Activated CD4-positive, alpha-beta T cell treated with anti-CD3 and anti-CD28 coated beads for 4 hours (primary cell): Measurements from ENCODE around the gene SARS1.

Experiments used
- DNase-seq, 2 donors: peaks; one replicate each; pipeline ENCODE4 v3.0.0-alpha.2; 2020

The SARS1 gene

DNA sequence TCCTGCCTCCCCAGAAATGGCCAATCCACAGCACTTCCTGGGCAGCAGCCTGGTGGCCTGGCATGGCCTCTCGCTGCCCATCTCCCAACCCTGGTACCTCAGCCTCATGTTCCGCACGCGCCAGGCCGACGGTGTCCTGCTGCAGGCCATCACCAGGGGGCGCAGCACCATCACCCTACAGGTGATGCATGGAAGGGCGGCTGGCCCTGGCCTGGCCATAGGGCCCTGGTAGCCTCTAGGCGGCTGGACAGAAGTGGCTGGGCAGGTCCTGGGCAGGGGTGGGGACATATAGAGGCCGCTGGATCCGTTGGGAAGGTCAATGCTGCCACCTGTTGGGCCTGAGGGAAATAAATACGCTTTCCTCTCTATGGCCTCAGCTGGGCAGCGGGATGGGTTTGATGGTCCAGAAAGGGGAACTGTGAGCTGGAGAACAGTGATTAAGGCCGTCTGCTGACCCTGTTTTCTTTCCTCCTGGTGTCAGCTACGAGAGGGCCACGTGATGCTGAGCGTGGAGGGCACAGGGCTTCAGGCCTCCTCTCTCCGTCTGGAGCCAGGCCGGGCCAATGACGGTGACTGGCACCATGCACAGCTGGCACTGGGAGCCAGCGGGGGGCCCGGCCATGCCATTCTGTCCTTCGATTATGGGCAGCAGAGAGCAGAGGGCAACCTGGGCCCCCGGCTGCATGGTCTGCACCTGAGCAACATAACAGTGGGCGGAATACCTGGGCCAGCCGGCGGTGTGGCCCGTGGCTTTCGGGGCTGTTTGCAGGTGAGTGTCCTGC is 50.1 kb downstream of the SARS1 start:
- DNase-seq: peak; percentile 68 to 73

DNA sequence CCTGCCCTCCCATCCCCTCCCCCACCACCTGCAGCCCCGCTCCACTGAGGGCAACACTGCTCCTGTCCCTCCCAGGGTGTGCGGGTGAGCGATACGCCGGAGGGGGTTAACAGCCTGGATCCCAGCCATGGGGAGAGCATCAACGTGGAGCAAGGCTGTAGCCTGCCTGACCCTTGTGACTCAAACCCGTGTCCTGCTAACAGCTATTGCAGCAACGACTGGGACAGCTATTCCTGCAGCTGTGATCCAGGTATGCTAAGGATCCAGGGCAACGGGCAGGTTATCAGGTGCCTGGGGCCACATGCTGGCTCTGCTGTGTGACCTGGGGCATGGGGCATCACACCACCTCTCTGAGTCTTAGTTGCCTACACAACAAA is 50.6 kb downstream of the SARS1 start:
- no peak for DNase-seq

DNA sequence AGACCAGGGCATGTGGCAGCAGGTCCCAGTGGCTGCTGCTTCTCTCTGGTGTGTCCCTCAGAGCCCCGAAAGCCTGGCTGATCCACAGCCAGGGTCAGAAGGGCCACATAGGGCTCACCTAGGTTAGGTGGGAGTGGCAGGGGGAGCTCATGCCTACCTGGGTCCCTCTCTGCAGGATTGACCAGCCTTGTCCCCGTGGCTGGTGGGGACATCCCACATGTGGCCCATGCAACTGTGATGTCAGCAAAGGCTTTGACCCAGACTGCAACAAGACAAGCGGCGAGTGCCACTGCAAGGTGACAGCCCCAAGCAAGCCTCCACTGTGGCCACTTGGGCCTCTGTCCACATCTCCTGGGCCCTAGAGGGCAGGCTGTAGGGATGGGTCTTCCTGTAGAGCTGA is 51.3 kb downstream of the SARS1 start:
- DNase-seq: no peak

DNA sequence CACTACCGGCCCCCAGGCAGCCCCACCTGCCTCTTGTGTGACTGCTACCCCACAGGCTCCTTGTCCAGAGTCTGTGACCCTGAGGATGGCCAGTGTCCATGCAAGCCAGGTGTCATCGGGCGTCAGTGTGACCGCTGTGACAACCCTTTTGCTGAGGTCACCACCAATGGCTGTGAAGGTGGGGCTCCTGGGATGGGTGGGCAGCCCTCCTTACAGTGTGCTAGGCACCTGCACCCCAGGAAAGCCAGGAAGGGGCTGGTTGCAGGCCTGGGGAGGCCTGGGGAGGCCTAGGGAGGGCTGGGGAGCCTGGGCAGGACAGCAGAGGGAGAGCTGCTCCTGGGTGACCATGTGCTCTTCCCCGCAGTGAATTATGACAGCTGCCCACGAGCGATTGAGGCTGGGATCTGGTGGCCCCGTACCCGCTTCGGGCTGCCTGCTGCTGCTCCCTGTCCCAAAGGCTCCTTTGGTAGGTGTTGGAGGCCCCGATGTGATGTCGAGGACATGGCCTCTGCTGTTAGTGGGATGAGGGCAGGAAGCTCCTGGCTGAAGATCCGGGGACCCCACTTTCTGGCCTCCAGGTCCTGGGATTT is 52.1 kb downstream of the SARS1 start:
- no peak for DNase-seq

DNA sequence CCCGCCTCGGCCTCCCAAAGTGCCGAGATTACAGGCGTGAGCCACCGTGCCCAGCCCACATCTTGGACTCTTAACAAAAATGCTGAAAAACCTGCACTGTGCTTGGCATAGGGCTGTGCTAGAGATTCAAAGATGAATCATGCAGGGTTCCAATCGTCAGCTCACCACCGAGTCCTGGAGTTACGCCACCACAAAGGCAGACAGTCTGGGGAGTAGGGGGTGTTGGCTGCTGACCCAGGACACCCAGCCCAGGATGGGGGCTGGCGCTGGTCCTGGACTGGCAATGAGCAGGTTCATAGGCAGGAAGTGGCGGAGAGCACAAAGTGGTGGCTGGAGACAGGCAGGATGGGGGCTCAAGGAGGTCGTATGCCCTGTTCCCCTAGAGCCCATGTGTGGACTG is 53.2 kb downstream of the SARS1 start:
- DNase-seq: no peak

DNA sequence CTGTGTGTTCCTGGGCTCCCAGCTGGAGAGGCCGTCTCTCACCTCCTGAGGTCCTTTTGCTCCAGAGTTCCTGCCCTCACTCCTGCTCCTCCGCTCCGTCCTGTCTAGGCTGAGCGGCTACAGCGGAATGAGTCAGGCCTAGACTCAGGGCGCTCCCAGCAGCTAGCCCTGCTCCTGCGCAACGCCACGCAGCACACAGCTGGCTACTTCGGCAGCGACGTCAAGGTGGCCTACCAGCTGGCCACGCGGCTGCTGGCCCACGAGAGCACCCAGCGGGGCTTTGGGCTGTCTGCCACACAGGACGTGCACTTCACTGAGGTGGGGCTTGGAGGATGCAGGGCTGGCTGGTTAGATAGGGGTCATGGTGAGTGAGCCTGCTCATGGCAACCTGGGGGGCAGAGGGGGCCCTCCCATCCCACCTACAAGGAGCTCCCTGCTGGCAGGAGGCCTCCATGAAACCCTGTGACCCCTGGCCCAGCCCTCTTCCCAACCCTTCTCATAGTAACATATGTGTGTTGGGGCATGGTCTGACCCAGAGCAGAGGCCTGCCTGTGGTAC is 54.1 kb downstream of the SARS1 start:
- no peak for DNase-seq

DNA sequence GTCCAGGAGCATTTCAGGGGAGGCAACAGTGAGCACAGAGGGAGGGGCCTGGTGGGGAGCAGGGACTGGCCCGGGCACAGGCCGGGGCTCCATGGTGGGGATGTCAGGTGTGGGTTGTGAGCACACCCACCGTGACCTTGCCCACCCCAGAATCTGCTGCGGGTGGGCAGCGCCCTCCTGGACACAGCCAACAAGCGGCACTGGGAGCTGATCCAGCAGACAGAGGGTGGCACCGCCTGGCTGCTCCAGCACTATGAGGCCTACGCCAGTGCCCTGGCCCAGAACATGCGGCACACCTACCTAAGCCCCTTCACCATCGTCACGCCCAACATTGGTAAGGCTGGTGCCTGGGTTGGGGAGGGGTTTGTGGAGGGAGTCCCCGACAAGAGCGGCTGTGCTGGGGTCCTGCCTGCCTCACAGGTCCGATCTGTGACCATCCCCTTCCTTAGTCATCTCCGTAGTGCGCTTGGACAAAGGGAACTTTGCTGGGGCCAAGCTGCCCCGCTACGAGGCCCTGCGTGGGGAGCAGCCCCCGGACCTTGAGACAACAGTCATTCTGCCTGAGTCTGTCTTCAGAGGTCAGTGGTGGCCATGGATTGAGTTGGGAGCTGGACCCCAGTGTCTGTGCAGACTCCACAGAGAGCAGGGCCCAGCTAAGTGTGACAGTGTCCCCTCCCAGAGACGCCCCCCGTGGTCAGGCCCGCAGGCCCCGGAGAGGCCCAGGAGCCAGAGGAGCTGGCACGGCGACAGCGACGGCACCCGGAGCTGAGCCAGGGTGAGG is 54.9 kb downstream of the SARS1 start:
- DNase-seq: no peak

DNA sequence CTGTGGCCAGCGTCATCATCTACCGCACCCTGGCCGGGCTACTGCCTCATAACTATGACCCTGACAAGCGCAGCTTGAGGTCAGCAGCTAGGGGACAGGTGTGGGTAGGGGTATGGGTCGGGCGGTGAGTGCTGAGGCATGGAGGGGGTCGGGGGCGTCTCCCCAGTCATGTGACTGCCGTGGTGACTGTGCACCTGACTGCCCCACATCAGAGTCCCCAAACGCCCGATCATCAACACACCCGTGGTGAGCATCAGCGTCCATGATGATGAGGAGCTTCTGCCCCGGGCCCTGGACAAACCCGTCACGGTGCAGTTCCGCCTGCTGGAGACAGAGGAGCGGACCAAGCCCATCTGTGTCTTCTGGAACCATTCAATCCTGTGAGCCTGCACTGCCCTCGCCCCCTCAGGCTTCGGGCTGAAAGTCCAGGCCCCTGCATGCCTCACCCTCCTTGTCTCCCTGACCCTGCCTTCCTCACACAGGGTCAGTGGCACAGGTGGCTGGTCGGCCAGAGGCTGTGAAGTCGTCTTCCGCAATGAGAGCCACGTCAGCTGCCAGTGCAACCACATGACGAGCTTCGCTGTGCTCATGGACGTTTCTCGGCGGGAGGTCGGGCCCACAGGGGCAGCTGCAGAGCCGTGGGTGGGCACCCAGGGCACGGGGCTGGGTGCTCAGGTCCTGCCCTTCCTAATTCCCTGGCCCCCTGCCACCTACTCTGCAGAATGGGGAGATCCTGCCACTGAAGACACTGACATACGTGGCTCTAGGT is 55.7 kb downstream of the SARS1 start:
- no peak for DNase-seq

DNA sequence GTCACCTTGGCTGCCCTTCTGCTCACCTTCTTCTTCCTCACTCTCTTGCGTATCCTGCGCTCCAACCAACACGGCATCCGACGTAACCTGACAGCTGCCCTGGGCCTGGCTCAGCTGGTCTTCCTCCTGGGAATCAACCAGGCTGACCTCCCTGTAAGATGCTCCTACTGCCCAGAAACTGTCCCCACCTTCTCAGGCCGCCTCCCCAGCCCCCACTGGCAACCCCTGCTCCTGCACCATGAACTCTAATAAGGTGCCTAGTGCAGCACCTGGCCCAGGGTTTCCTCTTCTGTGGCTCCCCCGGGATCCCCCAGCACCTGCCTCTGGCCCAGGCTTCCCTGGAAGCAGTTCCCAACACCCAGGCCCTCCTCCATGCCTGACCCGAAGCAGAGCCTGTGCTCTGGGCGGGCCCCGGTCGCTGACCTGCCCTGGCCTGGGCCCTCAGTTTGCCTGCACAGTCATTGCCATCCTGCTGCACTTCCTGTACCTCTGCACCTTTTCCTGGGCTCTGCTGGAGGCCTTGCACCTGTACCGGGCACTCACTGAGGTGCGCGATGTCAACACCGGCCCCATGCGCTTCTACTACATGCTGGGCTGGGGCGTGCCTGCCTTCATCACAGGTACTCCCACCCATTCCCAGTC is 56.4 kb downstream of the SARS1 start:
- no peak for DNase-seq

DNA sequence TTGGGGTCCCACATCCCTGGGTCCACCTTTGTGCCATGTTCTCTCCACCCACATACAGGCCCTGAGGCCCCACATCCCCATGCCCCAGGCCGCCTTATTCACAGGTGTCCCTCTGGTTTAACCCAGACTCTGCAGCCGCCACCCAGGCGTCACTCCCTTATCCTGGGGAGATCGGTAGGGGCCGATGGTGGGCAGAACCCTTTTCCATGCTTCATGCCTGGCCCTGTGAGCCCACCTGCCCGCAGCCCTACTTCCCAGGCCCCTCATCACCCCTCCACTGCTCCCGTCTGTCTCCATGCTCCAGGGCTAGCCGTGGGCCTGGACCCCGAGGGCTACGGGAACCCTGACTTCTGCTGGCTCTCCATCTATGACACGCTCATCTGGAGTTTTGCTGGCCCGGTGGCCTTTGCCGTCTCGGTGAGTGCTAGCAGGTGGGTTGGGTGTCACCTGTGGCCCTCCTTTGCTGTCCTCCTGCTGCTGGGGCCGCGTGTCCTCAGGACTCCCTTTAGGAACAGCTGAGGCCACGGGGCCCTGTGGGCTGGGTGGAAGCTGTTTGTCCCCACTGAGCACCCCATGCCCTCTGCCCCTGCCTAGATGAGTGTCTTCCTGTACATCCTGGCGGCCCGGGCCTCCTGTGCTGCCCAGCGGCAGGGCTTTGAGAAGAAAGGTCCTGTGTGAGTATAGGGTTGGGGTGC is 57.1 kb downstream of the SARS1 start:
- no peak for DNase-seq

DNA sequence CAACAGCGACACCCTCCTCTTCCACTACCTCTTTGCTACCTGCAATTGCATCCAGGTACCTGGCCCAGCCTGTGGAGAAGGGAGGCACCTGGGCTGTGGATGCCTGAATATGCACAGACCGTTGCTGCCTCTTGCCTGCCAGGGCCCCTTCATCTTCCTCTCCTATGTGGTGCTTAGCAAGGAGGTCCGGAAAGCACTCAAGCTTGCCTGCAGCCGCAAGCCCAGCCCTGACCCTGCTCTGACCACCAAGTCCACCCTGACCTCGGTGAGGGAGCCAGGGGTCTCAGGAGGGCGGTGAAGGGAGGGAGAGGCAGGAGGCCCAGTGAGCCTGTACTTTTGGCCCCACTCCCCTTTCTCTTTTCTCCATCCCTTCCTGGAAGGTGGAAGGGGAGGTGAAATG is 57.7 kb downstream of the SARS1 start:
- no peak for DNase-seq

DNA sequence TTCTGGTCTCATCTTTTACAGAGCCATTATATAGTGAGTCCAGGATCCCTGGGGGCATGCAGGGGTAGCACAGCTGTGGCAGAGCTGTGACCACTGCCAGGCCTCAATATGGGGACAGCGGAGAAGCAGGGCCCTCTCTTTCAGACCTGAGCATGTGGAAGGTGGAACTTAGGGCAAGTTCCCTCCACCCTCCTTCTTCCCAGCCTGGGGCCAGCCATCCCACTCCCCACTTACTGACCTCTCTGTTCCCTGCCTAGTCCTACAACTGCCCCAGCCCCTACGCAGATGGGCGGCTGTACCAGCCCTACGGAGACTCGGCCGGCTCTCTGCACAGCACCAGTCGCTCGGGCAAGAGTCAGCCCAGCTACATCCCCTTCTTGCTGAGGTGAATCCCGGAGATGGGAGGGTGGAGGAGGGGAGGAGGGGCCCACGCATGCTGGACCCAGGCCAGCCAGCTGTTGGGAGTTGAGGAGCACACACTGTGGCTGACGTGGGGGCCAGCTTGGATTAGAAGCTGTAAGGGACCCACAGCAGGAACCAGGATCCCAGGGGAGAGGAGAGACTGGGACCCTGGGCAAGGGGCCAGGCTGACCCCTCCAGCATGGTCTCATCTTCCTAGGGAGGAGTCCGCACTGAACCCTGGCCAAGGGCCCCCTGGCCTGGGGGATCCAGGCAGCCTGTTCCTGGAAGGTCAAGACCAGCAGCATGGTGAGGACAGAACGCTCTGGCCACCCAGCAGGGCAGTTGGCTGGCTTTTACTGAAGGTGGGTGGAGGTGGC is 58.5 kb downstream of the SARS1 start:
- DNase-seq: no peak

DNA sequence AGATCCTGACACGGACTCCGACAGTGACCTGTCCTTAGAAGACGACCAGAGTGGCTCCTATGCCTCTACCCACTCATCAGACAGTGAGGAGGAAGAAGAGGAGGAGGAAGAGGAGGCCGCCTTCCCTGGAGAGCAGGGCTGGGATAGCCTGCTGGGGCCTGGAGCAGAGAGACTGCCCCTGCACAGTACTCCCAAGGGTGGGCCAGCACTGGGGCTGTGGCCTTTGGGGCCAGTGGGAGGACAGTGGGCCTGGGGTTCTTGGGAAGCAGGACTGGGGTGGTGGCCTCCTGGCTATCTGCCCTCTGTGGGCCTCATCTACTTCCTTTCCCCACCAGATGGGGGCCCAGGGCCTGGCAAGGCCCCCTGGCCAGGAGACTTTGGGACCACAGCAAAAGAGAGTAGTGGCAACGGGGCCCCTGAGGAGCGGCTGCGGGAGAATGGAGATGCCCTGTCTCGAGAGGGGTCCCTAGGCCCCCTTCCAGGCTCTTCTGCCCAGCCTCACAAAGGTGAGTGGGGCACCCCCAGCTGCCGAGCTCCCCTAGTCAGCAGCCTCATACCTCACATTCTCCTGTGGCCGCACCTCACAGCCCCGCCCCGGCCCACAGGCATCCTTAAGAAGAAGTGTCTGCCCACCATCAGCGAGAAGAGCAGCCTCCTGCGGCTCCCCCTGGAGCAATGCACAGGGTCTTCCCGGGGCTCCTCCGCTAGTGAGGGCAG is 59.3 kb downstream of the SARS1 start:
- DNase-seq: no peak

DNA sequence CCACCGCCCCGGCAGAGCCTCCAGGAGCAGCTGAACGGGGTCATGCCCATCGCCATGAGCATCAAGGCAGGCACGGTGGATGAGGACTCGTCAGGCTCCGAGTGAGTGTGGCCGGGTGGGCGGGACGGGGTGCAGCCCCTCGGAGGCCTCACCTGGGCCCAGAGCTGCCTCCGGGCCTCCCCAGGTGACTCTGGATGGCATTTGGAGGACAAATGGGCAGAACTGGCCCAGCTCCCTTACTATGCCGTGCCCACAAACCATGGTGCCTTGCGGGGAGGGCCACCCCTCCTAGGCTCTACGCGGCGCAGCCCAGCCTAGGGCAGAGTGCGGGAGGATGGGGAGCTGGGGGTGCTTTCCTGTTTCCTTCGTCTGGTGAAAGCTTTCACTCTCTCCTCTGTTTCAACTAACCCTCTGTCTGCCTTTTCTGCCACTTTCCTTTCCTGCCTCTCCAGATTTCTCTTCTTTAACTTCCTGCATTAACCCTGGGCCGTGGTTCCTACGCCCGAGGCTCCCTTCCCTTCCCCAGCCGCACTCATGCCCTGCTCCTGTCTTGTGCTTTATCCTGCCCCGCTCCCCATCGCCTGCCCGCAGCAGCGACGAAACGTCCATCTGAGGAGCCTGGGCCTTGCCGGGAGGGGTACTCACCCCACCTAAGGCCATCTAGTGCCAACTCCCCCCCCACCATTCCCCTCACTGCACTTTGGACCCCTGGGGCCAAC is 60.0 kb downstream of the SARS1 start:
- no peak for DNase-seq

DNA sequence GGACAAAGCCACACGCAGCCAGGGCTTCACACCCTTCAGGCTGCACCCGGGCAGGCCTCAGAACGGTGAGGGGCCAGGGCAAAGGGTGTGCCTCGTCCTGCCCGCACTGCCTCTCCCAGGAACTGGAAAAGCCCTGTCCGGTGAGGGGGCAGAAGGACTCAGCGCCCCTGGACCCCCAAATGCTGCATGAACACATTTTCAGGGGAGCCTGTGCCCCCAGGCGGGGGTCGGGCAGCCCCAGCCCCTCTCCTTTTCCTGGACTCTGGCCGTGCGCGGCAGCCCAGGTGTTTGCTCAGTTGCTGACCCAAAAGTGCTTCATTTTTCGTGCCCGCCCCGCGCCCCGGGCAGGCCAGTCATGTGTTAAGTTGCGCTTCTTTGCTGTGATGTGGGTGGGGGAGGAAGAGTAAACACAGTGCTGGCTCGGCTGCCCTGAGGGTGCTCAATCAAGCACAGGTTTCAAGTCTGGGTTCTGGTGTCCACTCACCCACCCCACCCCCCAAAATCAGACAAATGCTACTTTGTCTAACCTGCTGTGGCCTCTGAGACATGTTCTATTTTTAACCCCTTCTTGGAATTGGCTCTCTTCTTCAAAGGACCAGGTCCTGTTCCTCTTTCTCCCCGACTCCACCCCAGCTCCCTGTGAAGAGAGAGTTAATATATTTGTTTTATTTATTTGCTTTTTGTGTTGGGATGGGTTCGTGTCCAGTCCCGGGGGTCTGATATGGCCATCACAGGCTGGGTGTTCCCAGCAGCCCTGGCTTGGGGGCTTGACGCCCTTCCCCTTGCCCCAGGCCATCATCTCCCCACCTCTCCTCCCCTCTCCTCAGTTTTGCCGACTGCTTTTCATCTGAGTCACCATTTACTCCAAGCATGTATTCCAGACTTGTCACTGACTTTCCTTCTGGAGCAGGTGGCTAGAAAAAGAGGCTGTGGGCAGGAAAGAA is 61.1 kb downstream of the SARS1 start:
- no peak for DNase-seq

DNA sequence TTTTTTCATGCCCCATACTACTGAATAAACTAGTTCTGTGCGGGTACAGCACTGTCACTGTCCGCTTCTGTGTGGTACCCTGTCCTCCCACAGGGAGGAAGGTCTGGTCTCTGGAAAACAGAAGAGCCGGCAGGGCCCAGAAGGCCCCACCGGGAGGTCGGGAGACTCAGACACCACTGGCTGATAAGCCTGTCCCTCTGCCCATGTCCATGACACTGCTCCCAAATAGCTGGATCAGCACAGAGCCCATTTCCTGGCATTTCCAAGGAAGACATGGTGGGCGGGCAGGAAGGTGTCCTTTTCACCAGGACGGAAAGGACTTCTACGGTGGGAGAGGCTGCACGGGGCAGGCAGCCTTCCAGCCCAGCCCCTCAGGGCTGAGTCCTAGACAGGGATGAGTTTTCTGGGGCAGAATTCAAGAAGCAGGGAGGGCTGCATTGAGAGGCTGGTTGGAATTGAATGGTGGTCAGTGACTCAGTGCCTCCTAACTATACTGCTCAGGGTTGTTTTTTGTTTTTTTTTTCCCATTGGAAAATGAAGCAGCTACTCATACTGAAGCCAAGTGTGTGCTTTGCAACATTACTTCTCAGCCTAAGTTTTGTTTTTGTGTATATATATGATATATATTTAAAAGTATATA is 62.1 kb downstream of the SARS1 start:
- DNase-seq: no peak

DNA sequence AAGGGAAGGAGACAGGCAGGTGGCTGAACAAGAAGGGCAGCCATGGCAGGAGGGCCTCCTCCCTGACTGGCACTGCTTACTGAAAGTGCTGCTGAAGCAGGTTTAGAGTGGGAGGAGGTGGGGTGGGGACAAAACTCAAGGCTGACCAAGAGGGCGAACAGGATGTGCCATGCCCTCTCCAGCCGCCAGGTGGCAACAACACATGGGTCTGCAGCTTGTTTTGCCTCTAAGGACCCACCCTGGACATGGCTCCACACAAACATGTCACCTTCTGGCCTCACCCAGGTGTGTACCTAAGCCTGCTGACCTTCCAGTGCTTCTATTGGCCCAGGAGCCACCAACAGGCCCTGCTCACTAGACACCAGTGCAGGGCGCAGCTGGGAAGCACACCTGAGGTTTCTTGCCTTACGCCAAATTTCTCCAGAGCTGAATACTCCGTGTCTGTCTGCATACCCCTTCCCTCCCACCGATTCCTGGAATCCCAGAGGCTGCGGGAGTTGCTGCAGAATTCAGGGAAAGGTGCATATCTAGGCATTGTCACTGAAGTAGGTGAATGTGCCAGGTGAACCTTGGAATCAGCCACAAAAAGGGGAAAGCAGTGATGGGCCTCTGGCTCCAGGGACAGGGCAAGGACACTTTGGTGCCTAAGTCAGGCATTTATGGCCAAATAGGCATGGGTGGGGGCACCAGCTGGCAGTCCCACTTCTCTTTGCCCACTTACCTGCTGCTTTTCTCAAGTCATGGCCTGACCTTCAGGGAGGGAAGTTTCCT is 63.9 kb downstream of the SARS1 start:
- DNase-seq: peak; percentile 56 to 64
